Coronary artery (tissue), 2 donors: ENCODE measurements around the gene SCAMP1.

Experiments used
- DNase-seq: peaks from one replicate; pipeline ENCODE4 v3.0.0-alpha.2; 2017; ENCODE audit warnings: low spot score
- H3K27ac ChIP-seq, 2 donors: fragments of 200-600 bp; sonication (generic); one replicate each; pipeline ENCODE4 v1.5.1; 2016 to 2019
- H3K4me3 ChIP-seq: fragments of 200-600 bp; sonication (generic); 2 replicates; pipeline ENCODE4 v1.5.1; 2016; ENCODE audit warnings: mild to moderate bottlenecking, moderate library complexity
- CTCF ChIP-seq: fragments of 200-600 bp; sonication (generic); IDR thresholded peaks from one replicate; pipeline ENCODE4 v1.5.1; 2019; ENCODE audit warnings: antibody characterized with exemption

SCAMP1 gene

GRCh38 chr5:78360674-78360923 lies 182 bp downstream of the SCAMP1 start:
- Histone ChIP-seq H3K27ac (peak overlapping the region; percentile 88 to 94), H3K4me3 (peak overlapping the region; percentile 96)
- TF ChIP-seq CTCF, result no peak
- DNase-seq, result no peak

GRCh38 chr5:78360924-78361630 lies 660 bp downstream of the SCAMP1 start:
- no peak for TF ChIP-seq CTCF
- Histone ChIP-seq H3K4me3 (peak overlapping the region; percentile 96), H3K27ac (peak overlapping the region; percentile 88 to 94)
- DNase-seq, result peak; percentile 78

- peak overlapping the region; percentile 96 for H3K4me3 ChIP-seq
- H3K27ac ChIP-seq, result peak overlapping the region in 1 of 2 donors; percentile 88
- DNase-seq, result no peak
- no peak for TF ChIP-seq CTCF
Measured at GRCh38 chr5:78361631-78361993, 1.2 kb downstream of the SCAMP1 start.

GRCh38 chr5:78362220-78362619 lies 1.8 kb downstream of the SCAMP1 start:
- H3K27ac ChIP-seq, result no peak overlapping the region
- peak overlapping the region; percentile 96 for H3K4me3 ChIP-seq
- no peak for TF ChIP-seq CTCF

GRCh38 chr5:78364005-78364404 lies 3.6 kb downstream of the SCAMP1 start:
- no peak for TF ChIP-seq CTCF
- no peak overlapping the region for H3K27ac ChIP-seq

More at GRCh38 chr5:78362220-78362619, 1.8 kb downstream of the SCAMP1 start:
- no peak for DNase-seq

GRCh38 chr5:78367318-78367991 lies 7.0 kb downstream of the SCAMP1 start:
- TF ChIP-seq CTCF, result no peak
- no peak for DNase-seq
- Histone ChIP-seq H3K4me3 (no peak overlapping the region), H3K27ac (no peak overlapping the region)

More at GRCh38 chr5:78364005-78364404, 3.6 kb downstream of the SCAMP1 start:
- no peak for DNase-seq
- H3K4me3 ChIP-seq, result no peak overlapping the region

GRCh38 chr5:78369680-78370079 lies 9.3 kb downstream of the SCAMP1 start:
- no peak overlapping the region for H3K27ac ChIP-seq
- H3K4me3 ChIP-seq, result no peak overlapping the region
- TF ChIP-seq CTCF, result no peak
- no peak for DNase-seq
